IPS DF 6.9 (cell line): ENCODE measurements around the gene NCKAP1.
"Not testable (repeated sequence)": the region's sequence is repeated elsewhere in the genome, so short reads cannot be mapped to it uniquely, and the experiment has no call there.

Experiments
- DNase-seq: peaks from one replicate; pipeline ENCODE4 v3.0.0-alpha.2; 2013; ENCODE audit warnings: low read depth, low spot score
- H3K27ac ChIP-seq: one replicate; pipeline ENCODE4 v1.5.1; 2013; ENCODE audit warnings: low read length, control low read depth
- H3K27me3 ChIP-seq: 2 replicates; pipeline ENCODE4 v1.6.1; 2013; ENCODE audit warnings: mild to moderate bottlenecking, low read length; ENCODE audit not compliant: control insufficient read depth, insufficient read depth
- H3K36me3 ChIP-seq: 2 replicates; pipeline ENCODE4 v1.6.1; 2013; ENCODE audit warnings: low read length; ENCODE audit not compliant: control insufficient read depth, insufficient read depth
- H3K4me1 ChIP-seq: 2 replicates; pipeline ENCODE4 v1.6.1; 2013; ENCODE audit warnings: low read length; ENCODE audit not compliant: control insufficient read depth, insufficient read depth
- H3K4me3 ChIP-seq: 2 replicates; pipeline ENCODE4 v1.5.1; 2013; ENCODE audit warnings: mild to moderate bottlenecking, low read length
- H3K9me3 ChIP-seq: 2 replicates; pipeline ENCODE4 v1.6.1; 2013; ENCODE audit warnings: low read length, inconsistent platforms; ENCODE audit not compliant: control insufficient read depth, insufficient read depth
- WGBS: extraction: QIAGEN DNeasy Blood & Tissue Kit; methylation state at CpG from one replicate; pipeline ENCODE4 v1.1.7; 2013; ENCODE audit warnings: mixed read lengths, missing lambda C conversion rate; ENCODE audit not compliant: insufficient read length, insufficient coverage; 5-methylcytosine and 5-hydroxymethylcytosine counted together

Gene NCKAP1

GRCh38 chr2:183024339-183025095 is 13.7 kb downstream of the NCKAP1 start:
- Histone ChIP-seq H3K4me1 (no peaks in the 10 kb centered on the region), H3K36me3 (no peaks in the 10 kb centered on the region; the same call in 1 of the 2 replicates), H3K27me3 (no peaks in the 10 kb centered on the region), H3K27ac (no peak overlapping the region), H3K4me3 (no peak overlapping the region), H3K9me3 (no peaks in the 10 kb centered on the region)
- no CpG with 5 or more reads among the region's 8 CpGs for WGBS
- no peak for DNase-seq

- Histone ChIP-seq H3K36me3 (no peaks in the 10 kb centered on the region; the same call in 1 of the 2 replicates), H3K27ac (no peak overlapping the region), H3K4me1 (no peaks in the 10 kb centered on the region), H3K9me3 (no peaks in the 10 kb centered on the region), H3K4me3 (no peak overlapping the region), H3K27me3 (no peaks in the 10 kb centered on the region)
- no peak for DNase-seq
- no CpG with 5 or more reads among the region's 3 CpGs for WGBS
Measured at GRCh38 chr2:183022711-183023110, 15.5 kb downstream of the NCKAP1 start.

GRCh38 chr2:183021613-183022012 is 16.6 kb downstream of the NCKAP1 start:
- H3K36me3 ChIP-seq = no peaks in the 10 kb centered on the region; the same call in 1 of the 2 replicates
- WGBS = no CpG with 5 or more reads among the region's 2 CpGs
- H3K9me3 ChIP-seq = no peaks in the 10 kb centered on the region
- H3K4me1 ChIP-seq = 0 out of 2 replicates have a peak, but pooled peaks cover under 1% of the 10 kb centered on the region
- H3K27ac ChIP-seq = no peak overlapping the region
- H3K27me3 ChIP-seq = no peaks in the 10 kb centered on the region
- H3K4me3 ChIP-seq = no peak overlapping the region
- no peak for DNase-seq

- Histone ChIP-seq H3K36me3 (no peaks in the 10 kb centered on the region; the same call in 1 of the 2 replicates), H3K4me1 (0 out of 2 replicates have a peak, but pooled peaks cover 1% of the 10 kb centered on the region), H3K9me3 (no peaks in the 10 kb centered on the region), H3K27ac (no peak overlapping the region), H3K4me3 (no peak overlapping the region), H3K27me3 (no peaks in the 10 kb centered on the region)
- no peak for DNase-seq
- WGBS = no CpG with 5 or more reads among the region's 1 CpG
Measured at GRCh38 chr2:183019718-183020442, 18.4 kb downstream of the NCKAP1 start.

GRCh38 chr2:183017845-183018244 is 20.4 kb downstream of the NCKAP1 start:
- not testable (repeated sequence) for H3K27ac ChIP-seq, H3K36me3 ChIP-seq, H3K27me3 ChIP-seq, H3K4me3 ChIP-seq, H3K9me3 ChIP-seq, H3K4me1 ChIP-seq, DNase-seq
- no CpG with 5 or more reads among the region's 11 CpGs for WGBS

GRCh38 chr2:183014005-183014404 is 24.3 kb downstream of the NCKAP1 start:
- Histone ChIP-seq H3K27me3 (no peaks in the 10 kb centered on the region), H3K9me3 (no peaks in the 10 kb centered on the region), H3K4me3 (no peak overlapping the region), H3K4me1 (peaks cover 3% of the 10 kb centered on the region; the same call in 1 of the 2 replicates), H3K27ac (no peak overlapping the region), H3K36me3 (no peaks in the 10 kb centered on the region)
- no peak for DNase-seq
- WGBS = no CpG with 5 or more reads among the region's 2 CpGs

- H3K4me1 ChIP-seq = peaks cover 3% of the 10 kb centered on the region; the same call in 1 of the 2 replicates
- H3K27me3 ChIP-seq = no peaks in the 10 kb centered on the region
- H3K4me3 ChIP-seq = no peak overlapping the region
- H3K27ac ChIP-seq = no peak overlapping the region
- H3K36me3 ChIP-seq = no peaks in the 10 kb centered on the region
- no peaks in the 10 kb centered on the region for H3K9me3 ChIP-seq
- no CpG with 5 or more reads among the region's 2 CpGs for WGBS
- no peak for DNase-seq
Measured at GRCh38 chr2:183011743-183012142, 26.5 kb downstream of the NCKAP1 start.

- peak; percentile 47 for DNase-seq
- no peaks in the 10 kb centered on the region for H3K27me3 ChIP-seq
- peaks cover 1% of the 10 kb centered on the region; the same call in 1 of the 2 replicates for H3K4me1 ChIP-seq
- no peak overlapping the region for H3K4me3 ChIP-seq
- no peaks in the 10 kb centered on the region for H3K9me3 ChIP-seq
- WGBS = no CpG with 5 or more reads among the region's 5 CpGs
- H3K27ac ChIP-seq = no peak overlapping the region
- no peaks in the 10 kb centered on the region for H3K36me3 ChIP-seq
Measured at GRCh38 chr2:183010112-183010511, 28.1 kb downstream of the NCKAP1 start.

GRCh38 chr2:183009249-183009899 is 28.9 kb downstream of the NCKAP1 start:
- no peak for DNase-seq
- H3K9me3 ChIP-seq = no peaks in the 10 kb centered on the region
- no peaks in the 10 kb centered on the region for H3K36me3 ChIP-seq
- no peak overlapping the region for H3K27ac ChIP-seq
- WGBS = no CpG with 5 or more reads among the region's 3 CpGs
- H3K4me3 ChIP-seq = no peak overlapping the region
- H3K4me1 ChIP-seq = peaks cover 1% of the 10 kb centered on the region; the same call in 1 of the 2 replicates
- no peaks in the 10 kb centered on the region for H3K27me3 ChIP-seq

- Histone ChIP-seq H3K4me1 (no peaks in the 10 kb centered on the region), H3K36me3 (no peaks in the 10 kb centered on the region), H3K4me3 (no peak overlapping the region), H3K9me3 (no peaks in the 10 kb centered on the region), H3K27me3 (no peaks in the 10 kb centered on the region), H3K27ac (no peak overlapping the region)
- DNase-seq = no peak
- WGBS = no CpG with 5 or more reads among the region's 2 CpGs
Measured at GRCh38 chr2:183001948-183002347, 36.3 kb downstream of the NCKAP1 start.
